ENCODE results near the gene FMNL2.

The FMNL2 gene

DNA sequence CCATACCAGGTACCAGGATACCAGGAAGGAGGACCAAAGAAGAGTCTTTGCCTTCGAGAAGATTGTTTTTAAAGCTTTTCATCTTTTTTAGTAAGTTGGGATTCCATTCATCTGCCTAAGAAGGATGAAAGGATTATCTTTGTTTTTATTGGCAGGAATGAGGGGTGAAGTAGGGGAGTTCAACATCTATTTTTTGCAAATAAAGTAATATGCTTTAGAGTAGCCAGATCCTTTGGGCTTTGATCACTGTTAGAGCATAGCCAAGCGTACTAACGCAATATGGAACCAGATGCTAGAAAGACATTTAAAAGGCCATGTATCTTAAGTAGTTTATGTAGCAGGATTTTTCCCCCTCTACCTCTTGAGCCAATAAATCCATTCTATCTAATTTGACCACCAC, 249.3 kb downstream of the FMNL2 start:
- DNase-seq (ENCODE audit: low spot score): no peak

DNA sequence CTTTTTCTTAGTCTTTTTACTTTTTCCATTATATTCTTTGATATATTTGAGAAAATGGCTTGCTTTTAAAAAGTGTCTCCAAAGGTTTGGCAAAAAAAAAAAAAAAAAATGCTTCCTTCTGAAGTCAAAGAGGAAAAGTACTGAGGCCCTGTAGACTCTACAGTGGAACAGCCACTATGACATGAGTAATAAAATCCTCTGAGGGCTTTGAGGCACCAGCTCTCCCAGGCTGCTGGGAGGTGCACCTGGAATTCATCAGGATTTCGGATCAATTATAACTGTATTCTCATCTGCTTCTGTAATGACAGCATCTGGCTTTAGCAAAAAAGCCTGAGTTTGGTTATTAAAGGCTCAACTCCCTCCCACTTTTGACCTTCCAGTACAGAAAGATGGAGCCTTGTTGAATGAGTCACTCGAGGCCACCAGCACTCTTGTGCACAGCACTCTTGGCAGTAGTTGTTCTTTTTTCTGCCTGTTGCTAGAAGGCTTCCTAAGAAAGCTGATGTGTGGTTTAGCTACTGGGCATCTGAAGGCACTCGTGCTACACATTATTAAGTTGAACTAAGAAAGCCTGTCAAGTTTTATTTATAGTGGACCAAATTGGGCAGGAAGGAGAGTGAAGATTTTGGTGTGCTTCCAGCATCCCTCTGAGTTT, 251.0 kb downstream of the FMNL2 start:
- no peak for DNase-seq (ENCODE audit: low spot score)

GRCh38 chr2:152587187-152587947, 252.4 kb downstream of the FMNL2 start:
- no peak for DNase-seq (ENCODE audit: low spot score)

DNA sequence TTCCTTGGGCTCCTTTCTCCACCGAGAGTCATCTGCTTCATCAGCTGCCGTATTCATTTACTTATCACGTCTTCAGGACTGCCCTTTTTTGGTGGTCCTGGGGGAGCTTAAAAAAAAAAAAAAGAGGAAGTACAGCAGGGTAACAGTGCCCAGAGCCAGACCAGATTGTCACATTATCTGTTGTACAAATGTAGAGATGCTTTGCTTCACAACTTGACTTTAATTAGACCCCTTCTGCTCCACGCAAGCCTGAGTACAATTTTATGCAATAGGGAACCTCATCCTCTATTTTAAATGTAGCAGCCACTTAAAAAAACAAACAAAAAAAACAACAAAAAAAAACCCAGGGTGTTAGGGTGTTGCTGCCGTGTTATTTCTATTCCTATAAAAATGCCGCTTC, 254.0 kb downstream of the FMNL2 start:
- no peak for DNase-seq (ENCODE audit: low spot score)

DNA sequence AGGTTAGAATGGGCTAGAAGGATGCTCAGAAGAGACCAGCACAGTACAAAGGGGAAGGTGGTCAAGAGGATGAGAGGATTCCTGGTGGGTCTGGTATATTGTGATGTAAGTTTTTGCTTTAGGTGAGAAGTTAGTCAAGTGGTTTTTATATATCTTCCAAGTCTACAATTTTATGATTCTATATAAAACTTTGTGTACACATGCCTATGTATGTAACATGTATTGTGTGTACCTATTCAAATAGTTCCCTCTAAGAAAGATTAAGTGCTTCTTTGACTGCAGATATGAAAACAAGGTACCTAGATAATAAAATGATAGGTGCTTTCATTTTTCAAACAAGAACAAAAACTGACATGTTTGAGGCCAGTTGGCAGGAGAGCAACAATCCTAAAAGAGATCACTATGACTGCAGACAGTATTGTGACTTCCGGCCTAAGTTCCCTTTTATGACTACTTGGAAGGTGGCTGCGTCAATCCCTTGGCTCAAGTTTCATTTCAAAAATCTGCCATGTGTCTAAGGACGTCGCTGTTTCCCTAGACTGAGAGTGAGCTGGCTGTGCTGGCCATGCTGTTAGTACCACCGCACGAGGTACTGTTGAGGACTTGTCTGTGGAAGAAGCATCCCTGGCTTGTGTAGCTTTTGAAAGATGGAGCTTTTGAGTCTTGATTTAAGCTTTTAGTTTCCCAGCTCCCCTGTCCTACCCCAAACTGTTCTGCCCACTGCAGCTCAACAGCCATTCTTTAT, 259.2 kb downstream of the FMNL2 start:
- DNase-seq (ENCODE audit: low spot score): no peak

GRCh38 chr2:152594792-152595191, 259.8 kb downstream of the FMNL2 start:
- no peak for DNase-seq (ENCODE audit: low spot score)

DNA sequence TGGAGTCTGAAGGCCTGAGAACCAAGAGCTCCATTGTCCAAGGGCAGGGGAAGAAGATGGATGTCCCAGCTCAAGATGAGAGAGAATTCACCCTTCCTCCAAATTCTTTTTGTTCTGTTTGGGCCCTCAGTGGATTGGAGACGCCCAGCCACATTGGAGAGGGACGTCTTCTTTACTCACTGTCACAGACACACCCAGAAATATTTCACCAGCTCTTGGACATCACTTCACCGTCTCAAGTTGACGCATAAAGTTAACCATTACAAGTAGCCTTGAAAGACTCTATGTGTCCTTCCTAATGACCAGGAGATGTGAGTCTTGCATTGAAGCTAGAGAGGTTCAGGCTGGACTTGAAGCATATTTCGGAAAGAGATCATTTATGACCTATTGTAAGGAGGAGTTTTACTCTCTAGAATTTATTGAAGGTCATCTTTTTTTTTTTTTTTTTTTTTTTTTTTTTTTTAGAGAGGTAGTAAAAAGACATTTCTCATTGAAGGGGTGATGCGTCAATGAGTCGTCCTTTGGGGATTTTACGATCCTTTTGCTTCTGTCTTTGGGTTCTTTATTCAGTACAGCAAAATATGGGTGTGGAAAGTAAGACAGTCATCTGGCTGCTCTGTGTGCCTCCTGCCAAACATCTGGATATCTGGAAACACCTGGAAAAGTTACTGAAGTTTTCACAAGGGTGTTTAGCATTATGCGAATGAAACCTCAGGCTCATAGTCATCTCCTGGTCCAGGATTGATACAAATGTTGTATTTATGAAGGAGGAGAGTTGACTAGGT, 264.2 kb downstream of the FMNL2 start:
- no peak for DNase-seq (ENCODE audit: low spot score)

- no peak for DNase-seq (ENCODE audit: low spot score)
Observed at GRCh38 chr2:152600051-152600657, 265.2 kb downstream of the FMNL2 start.

DNA sequence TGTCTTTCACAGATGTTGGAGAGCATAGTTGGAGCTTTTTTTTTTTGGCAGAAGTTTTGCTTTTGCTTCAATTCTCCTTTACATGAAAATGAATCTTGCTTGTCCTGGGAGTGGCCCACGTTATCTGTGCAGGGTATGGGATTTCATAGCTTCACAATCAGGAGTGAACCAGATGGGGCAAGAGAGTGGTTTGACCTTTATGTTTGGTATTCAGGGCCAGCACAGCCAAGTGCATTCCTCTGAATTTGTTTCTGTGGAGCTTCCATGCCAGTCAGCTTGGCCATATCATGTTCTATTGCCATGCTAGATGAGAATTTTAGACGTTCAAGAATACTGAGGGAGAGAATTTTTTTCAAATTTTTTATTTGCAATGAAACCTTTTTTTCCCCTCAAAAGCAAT, 265.7 kb downstream of the FMNL2 start:
- no peak for DNase-seq (ENCODE audit: low spot score)

DNA sequence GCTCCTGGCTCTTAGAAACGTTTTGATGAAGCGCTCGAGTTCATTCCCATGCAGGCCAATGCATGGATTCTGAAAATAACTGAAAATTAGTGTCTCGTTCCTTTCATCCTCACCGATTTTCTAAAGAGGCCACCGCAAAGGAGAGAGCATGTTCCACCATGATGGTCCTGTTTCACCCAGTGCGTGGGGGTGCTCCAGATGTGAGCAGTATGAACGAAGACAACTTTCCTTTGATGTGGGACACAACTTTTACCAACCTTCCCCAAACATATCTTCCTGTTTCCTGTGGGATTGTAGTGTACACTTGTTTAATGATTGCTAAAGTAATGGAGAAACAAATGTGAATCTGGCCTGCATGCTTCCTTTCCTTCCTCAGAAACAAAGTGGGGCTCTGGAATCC, 267.8 kb downstream of the FMNL2 start:
- no peak for DNase-seq (ENCODE audit: low spot score)

DNA sequence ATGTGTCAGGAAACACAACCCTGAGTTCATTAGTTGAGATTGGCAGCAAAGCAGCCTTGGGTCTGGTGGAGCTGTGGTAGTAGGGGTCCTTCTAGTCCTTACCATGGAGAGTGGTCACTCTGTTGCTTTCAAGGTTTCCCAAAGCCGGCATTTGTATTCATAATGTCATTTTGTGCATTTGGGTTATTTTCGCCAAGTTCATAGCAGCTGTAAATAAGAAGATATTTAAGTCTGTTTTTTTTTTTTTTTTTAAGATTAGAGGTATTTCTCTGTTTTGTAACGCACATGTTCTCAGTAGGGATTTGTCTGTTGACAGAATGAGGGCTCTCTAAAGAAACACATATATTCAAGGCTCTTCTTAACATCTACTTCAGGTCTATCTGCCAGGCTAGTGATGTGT, 268.2 kb downstream of the FMNL2 start:
- no peak for DNase-seq (ENCODE audit: low spot score)

DNA sequence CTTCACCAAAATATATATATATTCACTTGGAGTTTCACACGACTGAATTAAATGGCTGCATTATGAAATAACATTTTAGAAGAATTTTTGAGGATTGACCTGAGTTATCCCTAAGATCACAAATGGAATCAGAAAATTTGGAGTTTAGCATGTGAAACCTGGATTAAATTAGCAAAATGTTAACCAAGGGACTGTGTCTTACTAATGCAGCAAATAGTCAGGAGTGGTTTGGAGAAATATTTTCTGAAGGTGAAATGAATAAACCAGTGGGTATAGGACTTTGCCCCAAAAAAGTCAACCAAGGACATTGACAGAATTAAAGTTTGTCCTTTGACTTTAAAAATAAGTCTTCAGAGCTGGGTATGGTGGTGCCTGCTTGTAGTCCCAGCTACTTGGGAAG, 271.1 kb downstream of the FMNL2 start:
- no peak for DNase-seq (ENCODE audit: low spot score)

GRCh38 chr2:152606941-152607340, 272.0 kb downstream of the FMNL2 start:
- DNase-seq (ENCODE audit: low spot score): no peak

GRCh38 chr2:152607793-152608300, 272.9 kb downstream of the FMNL2 start:
- DNase-seq (ENCODE audit: low spot score): no peak

- no peak for DNase-seq (ENCODE audit: low spot score)
Observed at GRCh38 chr2:152609154-152609553, 274.2 kb downstream of the FMNL2 start.

DNA sequence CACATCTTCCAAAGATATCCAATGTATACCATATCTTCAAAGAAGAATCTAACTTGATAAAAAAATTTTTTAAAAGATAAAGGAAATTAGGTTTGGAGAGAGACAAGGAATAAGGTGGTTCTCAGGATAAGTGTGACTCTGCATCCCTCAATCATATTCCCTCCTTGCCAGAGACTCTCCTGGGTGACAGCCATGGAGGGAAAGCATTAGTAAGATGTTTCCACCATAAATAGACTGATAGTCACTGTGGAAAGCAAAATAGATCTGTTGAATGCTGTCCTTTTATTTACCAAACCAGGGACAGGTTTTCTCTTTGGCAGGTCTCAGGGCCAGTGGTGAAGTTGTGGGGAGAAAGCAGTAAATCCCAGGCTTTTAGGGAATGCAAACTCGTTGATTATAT, 274.7 kb downstream of the FMNL2 start:
- DNase-seq (ENCODE audit: low spot score): no peak

- no peak for DNase-seq (ENCODE audit: low spot score)
Observed at GRCh38 chr2:152611458-152612231, 276.7 kb downstream of the FMNL2 start.

- DNase-seq (ENCODE audit: low spot score): no peak
Observed at GRCh38 chr2:152613235-152613634, 278.3 kb downstream of the FMNL2 start.

DNA sequence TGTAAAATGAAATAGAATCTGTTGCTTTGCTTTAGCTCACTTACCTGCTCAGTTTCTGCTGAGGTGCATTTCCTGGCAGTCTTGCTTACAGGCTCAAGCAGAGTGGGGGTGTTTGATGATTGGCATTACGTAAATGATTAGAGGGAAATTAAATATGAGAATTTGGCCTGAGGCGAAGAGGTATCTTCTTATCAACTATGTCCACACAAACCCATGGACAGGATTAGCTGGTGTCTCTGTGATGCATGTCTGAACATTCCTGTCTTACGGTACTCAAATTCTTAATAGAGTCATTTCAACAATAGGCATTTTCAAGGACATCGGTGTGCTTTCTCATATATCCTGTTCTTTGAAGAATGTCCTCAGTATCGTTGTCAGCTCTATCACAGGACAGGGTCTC, 280.2 kb downstream of the FMNL2 start:
- no peak for DNase-seq (ENCODE audit: low spot score)

- DNase-seq (ENCODE audit: low spot score): no peak
Observed at GRCh38 chr2:152617456-152618192, 282.6 kb downstream of the FMNL2 start.
